ENCODE measurements around the gene ZNF511.

DNA sequence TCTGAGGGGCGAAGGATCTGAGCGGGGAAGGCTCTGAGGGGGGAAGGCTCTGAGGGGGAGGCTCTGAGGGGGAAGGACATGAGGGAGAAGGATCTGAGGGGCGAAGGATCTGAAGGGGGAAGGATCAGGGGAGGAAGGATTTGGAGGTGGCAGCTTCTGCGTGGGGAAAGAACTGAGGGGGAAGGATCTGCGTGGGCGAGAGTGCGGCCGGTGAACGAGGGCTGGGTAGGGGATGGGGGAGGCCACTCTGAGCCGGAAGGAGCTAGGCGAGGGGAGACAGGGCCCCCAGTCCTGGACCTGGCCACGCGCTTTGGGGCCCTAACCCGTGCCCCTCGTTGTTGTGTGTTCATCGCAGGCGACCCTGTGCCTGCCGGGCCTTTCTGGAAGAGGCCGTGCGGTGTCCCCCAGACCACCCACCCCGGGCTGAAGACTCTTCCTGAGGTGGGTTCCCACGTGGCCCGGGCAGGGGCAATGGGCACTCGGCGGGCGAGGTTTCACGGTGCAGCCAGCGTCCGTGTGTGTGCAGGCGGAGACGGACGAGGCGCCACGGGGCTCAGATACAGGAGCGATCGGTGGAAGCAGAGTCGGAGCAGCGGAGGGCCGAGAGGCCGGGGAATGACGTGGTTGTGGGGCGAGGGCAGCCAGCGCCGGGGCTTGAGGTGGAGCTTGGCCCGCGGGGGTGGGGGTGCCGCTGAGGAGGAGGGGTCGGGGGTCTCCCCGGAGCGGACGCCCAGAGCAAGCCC is 26.0 kb downstream of the ZNF511 start:
- TF ChIP-seq, protein P1, sequence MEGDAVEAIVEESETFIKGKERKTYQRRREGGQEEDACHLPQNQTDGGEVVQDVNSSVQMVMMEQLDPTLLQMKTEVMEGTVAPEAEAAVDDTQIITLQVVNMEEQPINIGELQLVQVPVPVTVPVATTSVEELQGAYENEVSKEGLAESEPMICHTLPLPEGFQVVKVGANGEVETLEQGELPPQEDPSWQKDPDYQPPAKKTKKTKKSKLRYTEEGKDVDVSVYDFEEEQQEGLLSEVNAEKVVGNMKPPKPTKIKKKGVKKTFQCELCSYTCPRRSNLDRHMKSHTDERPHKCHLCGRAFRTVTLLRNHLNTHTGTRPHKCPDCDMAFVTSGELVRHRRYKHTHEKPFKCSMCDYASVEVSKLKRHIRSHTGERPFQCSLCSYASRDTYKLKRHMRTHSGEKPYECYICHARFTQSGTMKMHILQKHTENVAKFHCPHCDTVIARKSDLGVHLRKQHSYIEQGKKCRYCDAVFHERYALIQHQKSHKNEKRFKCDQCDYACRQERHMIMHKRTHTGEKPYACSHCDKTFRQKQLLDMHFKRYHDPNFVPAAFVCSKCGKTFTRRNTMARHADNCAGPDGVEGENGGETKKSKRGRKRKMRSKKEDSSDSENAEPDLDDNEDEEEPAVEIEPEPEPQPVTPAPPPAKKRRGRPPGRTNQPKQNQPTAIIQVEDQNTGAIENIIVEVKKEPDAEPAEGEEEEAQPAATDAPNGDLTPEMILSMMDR (IDR thresholded peaks at IDR 0.05; ENCODE audit: low read depth, low read length, missing input control): no peak
- TF ChIP-seq RAD21 (IDR thresholded peaks at IDR 0.05): no peak
- no peak for TF ChIP-seq SP1 (IDR thresholded peaks at IDR 0.05)
- TF ChIP-seq, protein P2, sequence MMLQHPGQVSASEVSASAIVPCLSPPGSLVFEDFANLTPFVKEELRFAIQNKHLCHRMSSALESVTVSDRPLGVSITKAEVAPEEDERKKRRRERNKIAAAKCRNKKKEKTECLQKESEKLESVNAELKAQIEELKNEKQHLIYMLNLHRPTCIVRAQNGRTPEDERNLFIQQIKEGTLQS (IDR thresholded peaks at IDR 0.05): no peak
- no peak for TF ChIP-seq FOXA1 (IDR thresholded peaks at IDR 0.05)
